DND-41 (cell line): ENCODE measurements around the gene TCEAL4.

Experiments
- ATAC-seq: fragments of 200-7000 bp; cut with Tn5 transposase; 3 replicates; pipeline ENCODE4 v1.9.1; 2021; ENCODE audit warnings: low read depth; ENCODE audit not compliant: insufficient read depth
- DNase-seq: peaks from one replicate; pipeline ENCODE4 v3.0.0-alpha.2; 2020
- H2AFZ ChIP-seq: 2 replicates; pipeline ENCODE4 v1.6.0; 2012; ENCODE audit warnings: low read depth, low read length
- H3K27ac ChIP-seq: 2 replicates; pipeline ENCODE4 v1.5.1; 2012; ENCODE audit warnings: low read length, inconsistent platforms
- H3K27me3 ChIP-seq: fragments of 200-600 bp; sonication (generic); 2 replicates; pipeline ENCODE4 v1.6.0; 2012; ENCODE audit warnings: low read length, mild to moderate bottlenecking, inconsistent platforms; ENCODE audit not compliant: insufficient read depth, poor library complexity
- H3K36me3 ChIP-seq: 2 replicates; pipeline ENCODE4 v1.5.1; 2012; ENCODE audit warnings: low read length, inconsistent platforms; ENCODE audit not compliant: insufficient read depth
- H3K4me1 ChIP-seq: 2 replicates; pipeline ENCODE4 v1.5.1; 2012; ENCODE audit warnings: mild to moderate bottlenecking, low read length; ENCODE audit not compliant: insufficient read depth
- H3K4me2 ChIP-seq: 2 replicates; pipeline ENCODE4 v1.6.0; 2012; ENCODE audit warnings: mild to moderate bottlenecking, moderate library complexity, low read length, inconsistent platforms; ENCODE audit not compliant: insufficient read depth
- H3K4me3 ChIP-seq, 2 experiments: fragments of 200-600 bp in 1 of 2; shearing (Covaris generic) in 1 of 2; 2 replicates each; pipeline ENCODE4 v1.5.1; 2012 to 2016; ENCODE audit warnings: inconsistent platforms in 2 of 2, low read length in 2 of 2, mild to moderate bottlenecking in 2 of 2, low read depth in 1 of 2, moderate library complexity in 1 of 2
- H3K79me2 ChIP-seq: 2 replicates; pipeline ENCODE4 v1.6.0; 2012; ENCODE audit warnings: low read length, inconsistent platforms; ENCODE audit not compliant: insufficient read depth
- H3K9ac ChIP-seq: 2 replicates; pipeline ENCODE4 v1.6.0; 2012; ENCODE audit warnings: low read depth, mild to moderate bottlenecking, inconsistent platforms, low read length, moderate library complexity
- H3K9me3 ChIP-seq: 2 replicates; pipeline ENCODE4 v1.5.1; 2012; ENCODE audit warnings: low read length, moderate library complexity, mild to moderate bottlenecking, inconsistent platforms; ENCODE audit not compliant: insufficient read depth, severe bottlenecking
- H4K20me1 ChIP-seq: 2 replicates; pipeline ENCODE4 v1.6.0; 2012; ENCODE audit warnings: low read length; ENCODE audit not compliant: insufficient read depth
- EZH2 ChIP-seq: IDR thresholded peaks from 3 replicates; pipeline ENCODE4 v1.6.1; 2012; ENCODE audit warnings: borderline replicate concordance, low read depth, mild to moderate bottlenecking, moderate library complexity, low read length, inconsistent platforms; ENCODE audit not compliant: severe bottlenecking
- TF ChIP-seq, protein P1 (sequence below): IDR thresholded peaks from 2 replicates; pipeline ENCODE4 v1.5.1; 2012; ENCODE audit warnings: borderline replicate concordance, low read length, moderate library complexity, mild to moderate bottlenecking; ENCODE audit not compliant: poor library complexity, severe bottlenecking; ENCODE audit errors: extremely low read depth

Gene TCEAL4

GRCh38 chrX:103549916-103550315 lies 35.4 kb upstream of the TCEAL4 start:
- Histone ChIP-seq H3K4me3 (no peak overlapping the region), H3K36me3 (no peaks in the 10 kb centered on the region), H3K9ac (no peak overlapping the region), H3K27ac (no peak overlapping the region), H3K79me2 (no peaks in the 10 kb centered on the region), H3K4me2 (no peak overlapping the region), H4K20me1 (no peaks in the 10 kb centered on the region), H2AFZ (no peak overlapping the region), H3K27me3 (no peaks in the 10 kb centered on the region), H3K9me3 (no peaks in the 10 kb centered on the region), H3K4me1 (peaks cover 10% of the 10 kb centered on the region)
- DNase-seq: no peak
- TF ChIP-seq EZH2: no peak
- TF ChIP-seq, protein P1, sequence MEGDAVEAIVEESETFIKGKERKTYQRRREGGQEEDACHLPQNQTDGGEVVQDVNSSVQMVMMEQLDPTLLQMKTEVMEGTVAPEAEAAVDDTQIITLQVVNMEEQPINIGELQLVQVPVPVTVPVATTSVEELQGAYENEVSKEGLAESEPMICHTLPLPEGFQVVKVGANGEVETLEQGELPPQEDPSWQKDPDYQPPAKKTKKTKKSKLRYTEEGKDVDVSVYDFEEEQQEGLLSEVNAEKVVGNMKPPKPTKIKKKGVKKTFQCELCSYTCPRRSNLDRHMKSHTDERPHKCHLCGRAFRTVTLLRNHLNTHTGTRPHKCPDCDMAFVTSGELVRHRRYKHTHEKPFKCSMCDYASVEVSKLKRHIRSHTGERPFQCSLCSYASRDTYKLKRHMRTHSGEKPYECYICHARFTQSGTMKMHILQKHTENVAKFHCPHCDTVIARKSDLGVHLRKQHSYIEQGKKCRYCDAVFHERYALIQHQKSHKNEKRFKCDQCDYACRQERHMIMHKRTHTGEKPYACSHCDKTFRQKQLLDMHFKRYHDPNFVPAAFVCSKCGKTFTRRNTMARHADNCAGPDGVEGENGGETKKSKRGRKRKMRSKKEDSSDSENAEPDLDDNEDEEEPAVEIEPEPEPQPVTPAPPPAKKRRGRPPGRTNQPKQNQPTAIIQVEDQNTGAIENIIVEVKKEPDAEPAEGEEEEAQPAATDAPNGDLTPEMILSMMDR: no peak
- ATAC-seq: no peak

- Histone ChIP-seq H3K27ac (no peak overlapping the region), H2AFZ (no peak overlapping the region), H3K9me3 (no peaks in the 10 kb centered on the region), H3K27me3 (no peaks in the 10 kb centered on the region), H4K20me1 (no peaks in the 10 kb centered on the region), H3K9ac (no peak overlapping the region), H3K4me2 (no peak overlapping the region), H3K4me3 (no peak overlapping the region), H3K4me1 (peaks cover 14% of the 10 kb centered on the region), H3K79me2 (no peaks in the 10 kb centered on the region), H3K36me3 (no peaks in the 10 kb centered on the region)
- no peak for TF ChIP-seq EZH2
- TF ChIP-seq, protein P1: no peak
- ATAC-seq (no peak), DNase-seq (no peak)
These were observed 34.8 kb upstream of the TCEAL4 start for GRCh38 chrX:103550415-103551051.

DNA sequence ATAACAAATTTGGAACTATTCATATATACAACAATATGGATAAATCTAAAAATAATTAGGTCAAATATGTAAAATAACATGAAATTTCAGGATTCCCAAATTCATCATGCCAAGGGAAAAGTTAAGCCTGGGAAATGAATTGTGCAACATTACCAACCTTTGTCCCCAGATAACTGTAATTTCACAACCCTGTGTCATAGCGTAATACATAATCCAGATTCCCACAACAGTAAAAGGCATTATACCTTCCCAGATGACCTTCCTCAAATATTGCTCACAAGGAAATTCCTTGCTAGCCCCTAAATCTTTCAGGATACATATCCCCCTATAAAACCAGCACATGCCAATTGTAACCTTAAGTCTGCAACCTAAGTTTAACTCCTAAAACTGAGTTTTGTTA lies 33.1 kb upstream of the TCEAL4 start:
- DNase-seq (no peak), ATAC-seq (no peak)

More for the DNA sequence above, 33.1 kb upstream of the TCEAL4 start:
- H3K9ac ChIP-seq: no peak overlapping the region
- no peaks in the 10 kb centered on the region for H3K79me2 ChIP-seq
- no peaks in the 10 kb centered on the region for H4K20me1 ChIP-seq
- H3K27ac ChIP-seq: no peak overlapping the region
- no peaks in the 10 kb centered on the region for H3K27me3 ChIP-seq
- no peaks in the 10 kb centered on the region for H3K9me3 ChIP-seq
- H3K36me3 ChIP-seq: no peaks in the 10 kb centered on the region
- peaks cover 14% of the 10 kb centered on the region for H3K4me1 ChIP-seq
- no peak overlapping the region for H3K4me3 ChIP-seq
- no peak overlapping the region for H3K4me2 ChIP-seq
- TF ChIP-seq, protein P1: no peak
- TF ChIP-seq EZH2: no peak
- no peak overlapping the region for H2AFZ ChIP-seq
